ENCODE measurements around the gene TRABD. TPM values are rescaled to one million over a fixed set of nuclear protein-coding genes. Genes with fewer than 3 reads are reported as not detected.

The TRABD gene
- polyA plus RNA-seq, 1 donor from 2014 or later: 31.8 TPM

DNA sequence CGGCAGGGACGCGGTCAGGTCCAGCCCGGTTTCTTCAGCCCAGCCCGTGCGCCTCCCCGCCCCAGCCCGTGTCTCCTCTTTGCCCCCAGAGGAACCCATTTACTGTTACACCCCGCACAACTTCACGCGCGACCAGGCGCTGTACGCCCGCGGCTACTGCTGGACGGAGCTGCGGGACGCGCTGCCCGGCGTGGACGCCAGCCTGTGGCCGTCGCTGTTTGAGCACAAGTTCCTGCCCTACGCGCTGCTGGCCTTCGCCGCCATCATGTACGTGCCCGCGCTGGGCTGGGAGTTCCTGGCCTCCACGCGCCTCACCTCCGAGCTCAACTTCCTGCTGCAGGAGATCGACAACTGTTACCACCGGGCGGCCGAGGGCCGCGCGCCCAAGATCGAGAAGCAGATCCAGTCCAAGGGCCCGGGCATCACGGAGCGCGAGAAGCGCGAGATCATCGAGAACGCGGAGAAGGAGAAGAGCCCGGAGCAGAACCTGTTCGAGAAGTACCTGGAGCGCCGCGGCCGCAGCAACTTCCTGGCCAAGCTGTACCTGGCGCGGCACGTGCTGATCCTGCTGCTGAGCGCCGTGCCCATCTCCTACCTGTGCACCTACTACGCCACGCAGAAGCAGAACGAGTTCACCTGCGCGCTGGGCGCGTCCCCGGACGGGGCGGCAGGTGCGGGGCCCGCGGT lies 8.7 kb upstream of the TRABD start:
- Histone ChIP-seq H4K20me1 (ENCODE audit: insufficient read depth) (no peaks in the 10 kb centered on the region), H3K9me3 (ENCODE audit: low read length) (no peaks in the 10 kb centered on the region), H2AFZ (ENCODE audit: low read depth, low read length) (no peak overlapping the region), H3K4me3 (ENCODE audit: low read length) (no peak overlapping the region), H3K79me2 (replicated peaks; ENCODE audit: insufficient read depth, low read length) (no peaks in the 10 kb centered on the region), H3K9me2 (ENCODE audit: insufficient read depth, low read length) (no peaks in the 10 kb centered on the region), H3K27ac (ENCODE audit: low read length) (no peak overlapping the region), H3K36me3 (ENCODE audit: insufficient read depth, low read length) (no peaks in the 10 kb centered on the region), H3K27me3 (ENCODE audit: insufficient read depth, low read depth, low read length) (no peaks in the 10 kb centered on the region), H3F3A (ENCODE audit: insufficient read depth, low read length, poor library complexity, severe bottlenecking) (no peaks in the 10 kb centered on the region), H3K4me2 (ENCODE audit: low read length) (no peak overlapping the region), H3K9ac (ENCODE audit: low read length) (no peak overlapping the region)
- no peak for TF ChIP-seq POLR2AphosphoS5 (IDR thresholded peaks at IDR 0.05)
- no peak for TF ChIP-seq CTCF (IDR thresholded peaks at IDR 0.05; ENCODE audit: poor library complexity, severe bottlenecking)
- no peak for TF ChIP-seq SMC3 (conservative IDR thresholded peaks at IDR 0.05; ENCODE audit: poor library complexity)
- no peak for TF ChIP-seq EZH2 (IDR thresholded peaks at IDR 0.05; ENCODE audit: borderline replicate concordance, insufficient read depth, low read length, poor library complexity, severe bottlenecking)
- TF ChIP-seq RAD21 (conservative IDR thresholded peaks at IDR 0.05): no peak
- TF ChIP-seq MXI1 (conservative IDR thresholded peaks at IDR 0.05; ENCODE audit: poor library complexity, severe bottlenecking): no peak
- no peak for TF ChIP-seq REST (IDR thresholded peaks at IDR 0.05; ENCODE audit: borderline replicate concordance)
- TF ChIP-seq EP300 (conservative IDR thresholded peaks at IDR 0.05; ENCODE audit: poor library complexity, severe bottlenecking): no peak
- no peak for TF ChIP-seq TAF1 (IDR thresholded peaks at IDR 0.05; ENCODE audit: low read depth)

DNA sequence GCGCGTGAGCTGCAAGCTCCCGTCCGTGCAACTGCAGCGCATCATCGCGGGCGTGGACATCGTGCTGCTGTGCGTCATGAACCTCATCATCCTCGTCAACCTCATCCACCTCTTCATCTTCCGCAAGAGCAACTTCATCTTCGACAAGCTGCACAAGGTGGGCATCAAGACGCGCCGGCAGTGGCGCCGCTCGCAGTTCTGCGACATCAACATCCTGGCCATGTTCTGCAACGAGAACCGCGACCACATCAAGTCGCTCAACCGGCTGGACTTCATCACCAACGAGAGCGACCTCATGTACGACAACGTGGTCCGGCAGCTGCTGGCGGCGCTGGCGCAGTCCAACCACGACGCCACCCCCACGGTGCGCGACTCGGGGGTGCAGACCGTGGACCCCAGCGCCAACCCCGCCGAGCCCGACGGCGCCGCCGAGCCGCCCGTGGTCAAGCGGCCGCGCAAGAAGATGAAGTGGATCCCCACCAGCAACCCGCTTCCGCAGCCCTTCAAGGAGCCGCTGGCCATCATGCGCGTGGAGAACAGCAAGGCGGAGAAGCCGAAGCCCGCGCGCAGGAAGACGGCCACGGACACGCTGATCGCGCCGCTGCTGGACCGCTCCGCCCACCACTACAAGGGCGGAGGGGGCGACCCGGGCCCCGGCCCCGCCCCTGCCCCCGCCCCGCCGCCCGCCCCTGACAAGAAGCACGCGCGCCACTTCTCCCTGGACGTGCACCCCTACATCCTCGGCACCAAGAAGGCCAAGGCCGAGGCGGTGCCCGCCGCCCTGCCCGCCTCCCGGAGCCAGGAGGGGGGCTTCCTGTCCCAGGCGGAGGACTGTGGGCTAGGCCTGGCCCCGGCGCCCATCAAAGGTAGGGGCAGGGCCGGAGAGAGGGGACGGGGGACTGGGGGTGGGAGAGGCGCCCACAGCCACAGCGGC lies 7.9 kb upstream of the TRABD start:
- H3K9ac ChIP-seq (ENCODE audit: low read length): no peak overlapping the region
- no peaks in the 10 kb centered on the region for H3K9me2 ChIP-seq (ENCODE audit: insufficient read depth, low read length)
- no peak overlapping the region for H2AFZ ChIP-seq (ENCODE audit: low read depth, low read length)
- H3K27me3 ChIP-seq (ENCODE audit: insufficient read depth, low read depth, low read length): no peaks in the 10 kb centered on the region
- H3K4me3 ChIP-seq (ENCODE audit: low read length): no peak overlapping the region
- H4K20me1 ChIP-seq (ENCODE audit: insufficient read depth): no peaks in the 10 kb centered on the region
- TF ChIP-seq EP300 (conservative IDR thresholded peaks at IDR 0.05; ENCODE audit: poor library complexity, severe bottlenecking) (no peak), TAF1 (IDR thresholded peaks at IDR 0.05; ENCODE audit: low read depth) (no peak), SMC3 (conservative IDR thresholded peaks at IDR 0.05; ENCODE audit: poor library complexity) (no peak), RAD21 (conservative IDR thresholded peaks at IDR 0.05) (no peak), CTCF (IDR thresholded peaks at IDR 0.05; ENCODE audit: poor library complexity, severe bottlenecking) (no peak), EZH2 (IDR thresholded peaks at IDR 0.05; ENCODE audit: borderline replicate concordance, insufficient read depth, low read length, poor library complexity, severe bottlenecking) (no peak), POLR2AphosphoS5 (IDR thresholded peaks at IDR 0.05) (no peak), MXI1 (conservative IDR thresholded peaks at IDR 0.05; ENCODE audit: poor library complexity, severe bottlenecking) (no peak), REST (IDR thresholded peaks at IDR 0.05; ENCODE audit: borderline replicate concordance) (no peak)
- H3K9me3 ChIP-seq (ENCODE audit: low read length): no peaks in the 10 kb centered on the region
- H3K27ac ChIP-seq (ENCODE audit: low read length): no peak overlapping the region
- no peak overlapping the region for H3K4me2 ChIP-seq (ENCODE audit: low read length)
- H3K36me3 ChIP-seq (ENCODE audit: insufficient read depth, low read length): no peaks in the 10 kb centered on the region
- no peaks in the 10 kb centered on the region for H3K79me2 ChIP-seq (replicated peaks; ENCODE audit: insufficient read depth, low read length)
- no peaks in the 10 kb centered on the region for H3F3A ChIP-seq (ENCODE audit: insufficient read depth, low read length, poor library complexity, severe bottlenecking)

All from neural cell (in vitro differentiated cells).